Measurements from ENCODE around the gene GPR17.
A peak's percentile ranks its signal among the peaks of the same experiment; 100 is the strongest.

GPR17 gene

GRCh38 chr2:127612111-127612822 lies 33.7 kb upstream of the GPR17 start:
- DNase-seq (ENCODE audit: insufficient read length, low spot score) (no peak), FAIRE-seq (no peak)

GRCh38 chr2:127614246-127614645 lies 31.7 kb upstream of the GPR17 start:
- FAIRE-seq = no peak
- no peak for DNase-seq (ENCODE audit: insufficient read length, low spot score)

GRCh38 chr2:127614731-127615130 lies 31.2 kb upstream of the GPR17 start:
- DNase-seq (ENCODE audit: insufficient read length, low spot score) = no peak
- FAIRE-seq = no peak

- no peak for DNase-seq (ENCODE audit: insufficient read length, low spot score)
These were observed 30.3 kb upstream of the GPR17 start for GRCh38 chr2:127615511-127616166.

GRCh38 chr2:127618551-127619202 lies 27.3 kb upstream of the GPR17 start:
- DNase-seq (ENCODE audit: insufficient read length, low spot score) (no peak), FAIRE-seq (no peak)

More at GRCh38 chr2:127615511-127616166, 30.3 kb upstream of the GPR17 start:
- no peak for FAIRE-seq

GRCh38 chr2:127619203-127619590 lies 26.8 kb upstream of the GPR17 start:
- DNase-seq (ENCODE audit: insufficient read length, low spot score) (no peak), FAIRE-seq (no peak)

- no peak for FAIRE-seq
- DNase-seq (ENCODE audit: insufficient read length, low spot score) = no peak
These were observed 25.9 kb upstream of the GPR17 start for GRCh38 chr2:127619877-127620705.

GRCh38 chr2:127620866-127621265 lies 25.1 kb upstream of the GPR17 start:
- FAIRE-seq (peak; percentile 18), DNase-seq (ENCODE audit: insufficient read length, low spot score) (no peak)

- DNase-seq (ENCODE audit: insufficient read length, low spot score) (no peak), FAIRE-seq (no peak)
These were observed 23.9 kb upstream of the GPR17 start for GRCh38 chr2:127621981-127622431.

- DNase-seq (ENCODE audit: insufficient read length, low spot score) = no peak
- FAIRE-seq = no peak
These were observed 23.2 kb upstream of the GPR17 start for GRCh38 chr2:127622561-127623387.

- DNase-seq (ENCODE audit: insufficient read length, low spot score) = no peak
- no peak for FAIRE-seq
These were observed 22.3 kb upstream of the GPR17 start for GRCh38 chr2:127623388-127624319.

GRCh38 chr2:127624320-127624755 lies 21.6 kb upstream of the GPR17 start:
- DNase-seq (ENCODE audit: insufficient read length, low spot score) (no peak), FAIRE-seq (no peak)

GRCh38 chr2:127624756-127625571 lies 21.0 kb upstream of the GPR17 start:
- FAIRE-seq (no peak), DNase-seq (ENCODE audit: insufficient read length, low spot score) (no peak)

GRCh38 chr2:127625572-127625951 lies 20.4 kb upstream of the GPR17 start:
- FAIRE-seq (no peak), DNase-seq (ENCODE audit: insufficient read length, low spot score) (no peak)

GRCh38 chr2:127626175-127626574 lies 19.8 kb upstream of the GPR17 start:
- DNase-seq (ENCODE audit: insufficient read length, low spot score) (no peak), FAIRE-seq (no peak)

GRCh38 chr2:127626917-127627739 lies 18.8 kb upstream of the GPR17 start:
- no peak for DNase-seq (ENCODE audit: insufficient read length, low spot score)
- no peak for FAIRE-seq

All from GM19239 (cell line).